ENCODE data around the gene CDK1. TPM values are rescaled to one million over a fixed set of nuclear protein-coding genes. Genes with fewer than 3 reads are reported as not detected.

The CDK1 gene
- polyA plus RNA-seq (ENCODE audit: insufficient read length in 4 of 4), result 10 to 100 TPM; 69.7 to 94.8 (median 71.2) TPM

GRCh38 chr10:60778214-60778970 is at the start of gene CDK1:
Gene CDK1, plus strand, starts transcription at chr10:60778478. Its CDS starts 1,688 bp downstream, at chr10:60780166.
- DNase-seq (ENCODE audit: low read depth in 4 of 4, low spot score in 3 of 4), result peak; percentile 94 to 99 (median 98)

- no peak for DNase-seq (ENCODE audit: low read depth in 4 of 4, low spot score in 3 of 4)
Observed at GRCh38 chr10:60729106-60729505, 49.2 kb upstream of the CDK1 start.

GRCh38 chr10:60731134-60731885 is 47.0 kb upstream of the CDK1 start:
- DNase-seq (ENCODE audit: low read depth in 4 of 4, low spot score in 3 of 4), result no peak

DNA sequence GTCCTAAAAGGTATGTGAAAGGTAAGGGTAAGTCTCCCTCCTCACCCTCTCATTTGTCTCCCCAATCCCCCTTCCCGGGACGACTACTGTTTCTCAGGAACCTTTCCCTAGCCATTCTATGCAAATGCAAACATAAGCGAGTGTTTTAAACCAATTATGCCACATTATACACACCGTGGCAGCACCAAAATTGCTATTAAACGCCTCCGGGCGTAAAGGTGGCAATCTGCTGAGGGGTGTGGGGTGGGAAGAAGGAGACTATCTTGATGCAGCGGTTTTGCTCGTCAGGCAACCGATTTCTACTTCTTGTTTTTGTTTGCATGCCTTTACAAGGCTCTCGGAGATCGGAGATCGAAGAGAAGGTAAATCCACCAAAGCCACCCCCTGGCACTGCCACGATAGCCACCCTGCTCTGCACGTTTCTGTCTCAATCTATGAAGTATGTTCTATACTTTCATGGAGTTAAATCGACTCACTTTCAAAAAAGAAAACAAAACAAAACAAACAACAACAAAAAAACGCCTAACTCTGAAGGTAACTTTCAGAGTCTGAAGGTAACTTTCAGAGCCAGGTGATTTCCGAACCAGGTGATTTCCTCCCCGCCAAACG is 46.0 kb upstream of the CDK1 start:
- peak in 2 of 4 donors; percentile 5 to 25 for DNase-seq (ENCODE audit: low read depth in 4 of 4, low spot score in 3 of 4)

GRCh38 chr10:60732807-60733516 is 45.3 kb upstream of the CDK1 start:
- DNase-seq (ENCODE audit: low read depth in 4 of 4, low spot score in 3 of 4), result peak in 3 of 4 donors; percentile 23 to 29 (median 28)

- DNase-seq (ENCODE audit: low read depth in 4 of 4, low spot score in 3 of 4), result no peak
Observed at GRCh38 chr10:60733517-60733822, 44.8 kb upstream of the CDK1 start.

DNA sequence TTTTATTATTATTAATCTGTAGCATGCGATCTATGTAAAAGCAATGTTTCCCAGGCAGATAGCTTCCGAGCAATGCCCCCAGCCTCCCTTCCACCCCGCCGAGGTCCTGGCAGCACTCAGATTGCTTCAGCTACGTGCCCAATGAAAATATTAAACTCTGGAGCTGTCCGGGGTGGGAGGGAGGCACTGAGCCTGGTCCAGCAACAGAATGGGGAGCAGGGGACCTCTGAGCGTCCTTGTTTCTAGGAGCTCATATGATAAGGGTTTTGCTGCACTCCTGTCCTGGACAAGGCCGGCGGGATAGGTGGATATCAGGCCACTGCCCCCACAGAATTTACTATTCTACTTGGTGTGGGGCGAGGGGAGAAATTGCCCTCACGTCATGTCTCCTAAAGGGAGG is 44.5 kb upstream of the CDK1 start:
- no peak for DNase-seq (ENCODE audit: low read depth in 4 of 4, low spot score in 3 of 4)

DNA sequence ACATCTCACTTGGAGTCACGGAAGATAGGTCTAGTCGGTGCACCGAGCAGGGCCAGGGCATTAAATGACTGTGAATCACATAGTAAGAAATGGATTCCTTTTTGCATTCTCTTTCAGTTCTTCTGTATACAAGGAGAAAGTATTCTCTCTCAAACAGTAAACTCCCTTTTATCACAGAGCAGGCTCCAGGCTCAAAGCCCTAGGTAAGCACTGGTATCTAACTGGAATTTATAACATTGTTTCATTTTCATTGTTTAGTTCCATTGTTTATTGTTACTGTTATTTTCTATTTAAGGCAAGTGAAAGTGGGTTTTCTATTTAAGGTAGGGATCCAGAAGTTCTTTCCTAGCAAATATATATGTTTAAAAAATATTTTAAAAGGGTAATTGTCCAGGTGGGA is 44.1 kb upstream of the CDK1 start:
- DNase-seq (ENCODE audit: low read depth in 4 of 4, low spot score in 3 of 4), result no peak

DNA sequence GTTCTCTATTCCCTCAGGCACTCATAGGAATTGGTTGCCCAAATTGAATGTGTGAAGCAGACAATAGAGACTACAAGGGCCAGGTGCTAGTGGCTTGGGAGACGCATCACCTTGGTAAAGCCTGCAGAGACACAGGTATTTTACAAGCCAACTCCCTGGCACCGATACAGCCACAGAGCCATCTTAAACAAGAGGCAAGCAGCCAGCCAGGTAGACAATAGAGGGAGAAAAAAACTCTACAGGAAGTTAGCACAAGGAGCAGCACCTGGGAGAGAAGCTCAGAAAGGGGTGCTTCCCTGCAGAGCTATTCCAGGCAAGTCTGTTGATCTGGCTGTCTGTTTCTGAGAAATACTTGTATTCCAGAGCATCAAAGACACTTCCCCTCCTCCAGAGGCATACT is 43.0 kb upstream of the CDK1 start:
- no peak for DNase-seq (ENCODE audit: low read depth in 4 of 4, low spot score in 3 of 4)

DNA sequence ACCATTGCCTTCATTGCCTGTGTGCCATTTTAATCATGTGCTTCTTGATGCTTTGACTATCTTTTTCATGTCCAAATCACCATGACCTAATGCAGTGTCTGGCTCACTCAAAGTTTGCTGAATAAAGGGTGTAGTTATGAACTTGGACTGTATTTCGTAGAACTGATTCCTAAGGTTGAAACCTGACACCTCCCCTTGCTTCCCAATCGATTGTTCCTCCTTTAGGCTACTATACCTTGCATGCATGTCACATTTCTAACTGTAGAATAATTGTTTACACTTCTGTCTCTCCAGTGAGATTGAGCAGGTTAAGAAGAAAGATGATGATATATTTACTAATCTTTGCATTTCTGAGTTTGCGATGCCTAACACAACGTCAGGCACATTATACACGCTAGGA is 41.0 kb upstream of the CDK1 start:
- no peak for DNase-seq (ENCODE audit: low read depth in 4 of 4, low spot score in 3 of 4)

GRCh38 chr10:60739558-60739957 is 38.7 kb upstream of the CDK1 start:
- no peak for DNase-seq (ENCODE audit: low read depth in 4 of 4, low spot score in 3 of 4)

- no peak for DNase-seq (ENCODE audit: low read depth in 4 of 4, low spot score in 3 of 4)
Observed at GRCh38 chr10:60742512-60742911, 35.8 kb upstream of the CDK1 start.

DNA sequence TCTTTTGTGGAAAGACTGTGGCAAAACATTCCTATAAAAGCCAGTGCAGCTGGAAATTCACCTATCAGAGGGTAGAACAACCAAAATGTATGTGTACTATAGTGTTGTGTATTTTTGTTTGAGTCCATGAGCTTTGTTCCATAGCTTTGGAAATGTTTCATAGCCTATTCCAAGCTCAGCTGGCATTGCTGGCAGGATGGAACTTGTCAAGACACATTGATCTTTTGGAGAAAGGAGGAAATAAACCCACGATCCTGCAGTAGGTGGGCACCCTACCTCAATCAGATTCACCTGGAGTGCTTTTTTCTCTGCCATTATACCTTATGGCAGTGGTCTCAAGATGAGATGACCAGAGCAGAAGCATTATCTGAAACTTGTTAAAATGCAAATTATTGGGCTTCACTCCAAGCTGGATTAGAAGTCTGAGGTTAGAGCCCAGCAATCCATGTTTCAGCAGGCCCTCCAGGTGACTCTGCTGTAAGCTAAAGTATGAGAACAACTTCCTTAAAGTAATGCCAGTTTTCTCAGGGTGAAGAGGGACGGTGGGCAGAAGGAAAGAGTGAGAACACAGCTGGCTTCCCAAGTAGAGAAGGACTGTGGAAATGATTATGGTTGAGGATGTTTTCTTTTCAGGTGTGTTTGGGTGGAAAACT is 30.3 kb upstream of the CDK1 start:
- DNase-seq (ENCODE audit: low read depth in 4 of 4, low spot score in 3 of 4), result no peak

- no peak for DNase-seq (ENCODE audit: low read depth in 4 of 4, low spot score in 3 of 4)
Observed at GRCh38 chr10:60753152-60753551, 25.1 kb upstream of the CDK1 start.

GRCh38 chr10:60753817-60754216 is 24.5 kb upstream of the CDK1 start:
- DNase-seq (ENCODE audit: low read depth in 4 of 4, low spot score in 3 of 4), result no peak

DNA sequence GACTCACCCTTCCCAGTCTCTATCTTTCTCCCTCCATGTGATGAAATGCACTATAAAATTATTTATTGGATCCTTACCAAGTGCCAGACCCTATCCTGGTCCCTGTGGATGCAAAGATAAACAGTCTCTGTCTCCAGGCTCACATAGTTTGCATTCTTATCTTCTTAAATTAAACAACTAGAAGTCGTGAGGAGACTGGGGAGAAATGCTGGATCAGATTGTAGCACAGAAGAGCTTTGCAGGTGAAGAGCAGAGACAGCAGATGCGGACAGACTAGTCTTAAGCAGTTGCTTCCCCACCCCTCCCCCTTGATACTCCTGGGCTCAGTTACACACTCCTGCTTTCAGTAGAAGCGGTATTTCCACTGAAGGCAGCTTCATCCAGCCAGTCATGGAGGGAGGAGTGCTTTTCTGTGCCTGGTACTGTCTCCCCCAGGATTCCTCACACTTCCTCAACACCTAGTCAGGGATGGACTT is 20.8 kb upstream of the CDK1 start:
- DNase-seq (ENCODE audit: low read depth in 4 of 4, low spot score in 3 of 4), result no peak

- no peak for DNase-seq (ENCODE audit: low read depth in 4 of 4, low spot score in 3 of 4)
Observed at GRCh38 chr10:60759181-60759580, 19.1 kb upstream of the CDK1 start.

DNA sequence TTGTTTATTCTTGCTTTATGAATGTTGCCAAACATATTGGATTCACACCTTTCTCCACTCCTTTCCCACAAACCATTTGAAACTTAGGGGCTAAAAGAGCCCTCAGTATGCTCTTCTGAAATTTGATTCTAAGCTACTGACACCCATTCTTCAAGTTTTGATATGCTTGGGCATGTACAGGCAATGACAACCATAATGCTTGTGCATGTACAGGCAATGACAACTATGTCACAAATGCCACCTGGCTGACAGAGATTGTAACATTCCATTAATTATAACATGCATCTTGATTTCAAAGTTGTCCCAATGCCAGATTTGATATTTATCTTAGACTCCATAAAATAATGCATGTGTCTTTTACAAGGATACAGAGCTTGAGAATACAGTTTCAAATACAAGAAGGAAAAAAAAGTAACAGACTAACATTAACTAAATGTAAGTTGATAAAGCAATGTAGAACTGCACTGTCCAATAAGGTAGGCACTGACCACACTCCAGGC is 17.5 kb upstream of the CDK1 start:
- DNase-seq (ENCODE audit: low read depth in 4 of 4, low spot score in 3 of 4), result no peak

GRCh38 chr10:60762554-60762953 is 15.7 kb upstream of the CDK1 start:
- no peak for DNase-seq (ENCODE audit: low read depth in 4 of 4, low spot score in 3 of 4)

- no peak for DNase-seq (ENCODE audit: low read depth in 4 of 4, low spot score in 3 of 4)
Observed at GRCh38 chr10:60767424-60767823, 10.9 kb upstream of the CDK1 start.
